HL-60 (cell line): ENCODE data around the gene GANC.

Experiments used
- POLR2AphosphoS5 ChIP-seq: IDR thresholded peaks from 2 replicates; pipeline ENCODE4 v1.6.1; 2012; ENCODE audit warnings: low read depth
- TF ChIP-seq, protein P1 (sequence below): IDR thresholded peaks from one replicate; pipeline ENCODE4 v1.5.1; 2011; ENCODE audit warnings: low read length, control low read depth, inconsistent platforms; ENCODE audit not compliant: insufficient read depth
- TF ChIP-seq, protein P2 (sequence below): IDR thresholded peaks from 2 replicates; pipeline ENCODE4 v1.6.1; 2012; ENCODE audit warnings: low read depth; ENCODE audit not compliant: insufficient replicate concordance

GRCh38 chr15:42404461-42405235 lies 131.6 kb downstream of the GANC start:
- TF ChIP-seq, protein P1, sequence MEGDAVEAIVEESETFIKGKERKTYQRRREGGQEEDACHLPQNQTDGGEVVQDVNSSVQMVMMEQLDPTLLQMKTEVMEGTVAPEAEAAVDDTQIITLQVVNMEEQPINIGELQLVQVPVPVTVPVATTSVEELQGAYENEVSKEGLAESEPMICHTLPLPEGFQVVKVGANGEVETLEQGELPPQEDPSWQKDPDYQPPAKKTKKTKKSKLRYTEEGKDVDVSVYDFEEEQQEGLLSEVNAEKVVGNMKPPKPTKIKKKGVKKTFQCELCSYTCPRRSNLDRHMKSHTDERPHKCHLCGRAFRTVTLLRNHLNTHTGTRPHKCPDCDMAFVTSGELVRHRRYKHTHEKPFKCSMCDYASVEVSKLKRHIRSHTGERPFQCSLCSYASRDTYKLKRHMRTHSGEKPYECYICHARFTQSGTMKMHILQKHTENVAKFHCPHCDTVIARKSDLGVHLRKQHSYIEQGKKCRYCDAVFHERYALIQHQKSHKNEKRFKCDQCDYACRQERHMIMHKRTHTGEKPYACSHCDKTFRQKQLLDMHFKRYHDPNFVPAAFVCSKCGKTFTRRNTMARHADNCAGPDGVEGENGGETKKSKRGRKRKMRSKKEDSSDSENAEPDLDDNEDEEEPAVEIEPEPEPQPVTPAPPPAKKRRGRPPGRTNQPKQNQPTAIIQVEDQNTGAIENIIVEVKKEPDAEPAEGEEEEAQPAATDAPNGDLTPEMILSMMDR = no peak
- TF ChIP-seq, protein P2, sequence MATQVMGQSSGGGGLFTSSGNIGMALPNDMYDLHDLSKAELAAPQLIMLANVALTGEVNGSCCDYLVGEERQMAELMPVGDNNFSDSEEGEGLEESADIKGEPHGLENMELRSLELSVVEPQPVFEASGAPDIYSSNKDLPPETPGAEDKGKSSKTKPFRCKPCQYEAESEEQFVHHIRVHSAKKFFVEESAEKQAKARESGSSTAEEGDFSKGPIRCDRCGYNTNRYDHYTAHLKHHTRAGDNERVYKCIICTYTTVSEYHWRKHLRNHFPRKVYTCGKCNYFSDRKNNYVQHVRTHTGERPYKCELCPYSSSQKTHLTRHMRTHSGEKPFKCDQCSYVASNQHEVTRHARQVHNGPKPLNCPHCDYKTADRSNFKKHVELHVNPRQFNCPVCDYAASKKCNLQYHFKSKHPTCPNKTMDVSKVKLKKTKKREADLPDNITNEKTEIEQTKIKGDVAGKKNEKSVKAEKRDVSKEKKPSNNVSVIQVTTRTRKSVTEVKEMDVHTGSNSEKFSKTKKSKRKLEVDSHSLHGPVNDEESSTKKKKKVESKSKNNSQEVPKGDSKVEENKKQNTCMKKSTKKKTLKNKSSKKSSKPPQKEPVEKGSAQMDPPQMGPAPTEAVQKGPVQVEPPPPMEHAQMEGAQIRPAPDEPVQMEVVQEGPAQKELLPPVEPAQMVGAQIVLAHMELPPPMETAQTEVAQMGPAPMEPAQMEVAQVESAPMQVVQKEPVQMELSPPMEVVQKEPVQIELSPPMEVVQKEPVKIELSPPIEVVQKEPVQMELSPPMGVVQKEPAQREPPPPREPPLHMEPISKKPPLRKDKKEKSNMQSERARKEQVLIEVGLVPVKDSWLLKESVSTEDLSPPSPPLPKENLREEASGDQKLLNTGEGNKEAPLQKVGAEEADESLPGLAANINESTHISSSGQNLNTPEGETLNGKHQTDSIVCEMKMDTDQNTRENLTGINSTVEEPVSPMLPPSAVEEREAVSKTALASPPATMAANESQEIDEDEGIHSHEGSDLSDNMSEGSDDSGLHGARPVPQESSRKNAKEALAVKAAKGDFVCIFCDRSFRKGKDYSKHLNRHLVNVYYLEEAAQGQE = no peak
- no peak for TF ChIP-seq POLR2AphosphoS5
